ENCODE data around the gene ITPRIPL1. TPM values are rescaled to one million over a fixed set of nuclear protein-coding genes. Genes with fewer than 3 reads are reported as not detected.

The ITPRIPL1 gene
- total and polyA plus RNA-seq, 2 of the 8 experiments (the other 6 are each of a cell fraction or from before 2014, with no cell fraction given), result 10.6 to 16.1 TPM

DNA sequence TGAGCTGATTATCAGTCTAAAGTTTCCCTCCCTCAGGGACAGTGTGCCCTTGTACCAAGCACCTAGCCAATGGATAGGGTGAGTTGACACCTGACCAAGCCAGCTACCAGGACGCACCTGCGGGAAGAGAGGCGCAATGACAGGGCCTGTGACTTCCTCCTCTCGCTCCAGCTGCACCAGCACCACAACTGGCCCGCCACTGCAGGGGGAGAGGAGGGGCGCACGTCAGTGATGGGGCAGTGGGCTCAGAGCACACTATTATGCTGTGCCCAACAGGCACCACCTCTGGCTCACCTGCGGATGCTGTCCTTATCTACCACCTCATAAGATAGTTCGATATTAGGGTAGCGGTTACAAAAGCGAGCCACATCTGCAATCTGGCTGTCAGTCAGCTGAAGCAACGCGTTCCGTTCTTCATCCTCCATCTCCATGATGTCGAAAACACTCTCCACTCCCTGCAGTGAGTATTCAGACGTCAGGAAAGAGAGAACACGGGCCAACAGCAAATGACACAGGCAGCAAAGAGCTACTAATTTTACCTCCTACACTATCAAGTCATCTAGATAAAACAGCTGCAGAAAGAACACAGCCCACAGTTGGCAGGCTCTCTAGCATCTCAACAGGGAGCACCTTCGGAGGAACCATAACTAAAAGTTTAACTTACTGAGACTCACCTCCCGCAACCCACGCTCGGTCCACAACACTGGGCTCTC is 48.2 kb upstream of the ITPRIPL1 start:
- peaks cover 38 to 72% (median 64%) of the 10 kb centered on the region in 4 experiments for H3K36me3 ChIP-seq (ENCODE audit: control insufficient read depth in 2 of 4, insufficient read depth in 4 of 4, low read length in 3 of 4)
- CTCF ChIA-PET (ENCODE audit: partially characterized antibody), result interaction anchor here (1.0 to 1.5 kb wide), 3 partner anchors 10 to 23 kb away, joined by 3 to 6 read pairs (median 3); no protein-coding TSS in a partner anchor

More for the DNA sequence above, 48.2 kb upstream of the ITPRIPL1 start:
- Histone ChIP-seq H3K18ac (ENCODE audit: extremely low read depth, low read length) (no peak overlapping the region), H2BK5ac (ENCODE audit: low read depth, low read length) (no peak overlapping the region), H2BK20ac (ENCODE audit: low read length) (no peak overlapping the region), H3K9ac (replicated peaks in 1 of 4; ENCODE audit: extremely low read depth in 1 of 4, low read depth in 3 of 4, low read length in 3 of 4) (no peak overlapping the region), H3K4me3 (ENCODE audit: extremely low read depth in 1 of 4, insufficient read depth in 2 of 4, low read depth in 3 of 4, low read length in 4 of 4) (no peak overlapping the region), H2BK15ac (ENCODE audit: low read length) (no peak overlapping the region), H3K4me1 (replicated peaks in 1 of 4; ENCODE audit: control insufficient read depth in 3 of 4, insufficient read depth in 4 of 4, low read length in 3 of 4) (no peaks in the 10 kb centered on the region), H3K27ac (ENCODE audit: low read depth, low read length) (no peak overlapping the region), H3K79me1 (ENCODE audit: low read depth, low read length) (no peaks in the 10 kb centered on the region), H2AFZ (ENCODE audit: low read length) (no peak overlapping the region), H3K9me3 (ENCODE audit: insufficient read depth in 2 of 2, low read depth in 1 of 2, low read length in 1 of 2) (no peaks in the 10 kb centered on the region), H3K79me2 (ENCODE audit: control insufficient read depth in 1 of 2, insufficient read depth in 2 of 2, low read length in 2 of 2) (no peaks in the 10 kb centered on the region), H3K4ac (replicated peaks; ENCODE audit: insufficient read length, low read depth, low read length) (no peak overlapping the region), H4K20me1 (replicated peaks in 1 of 2; ENCODE audit: control insufficient read depth in 1 of 2, insufficient read depth in 2 of 2, low read length in 2 of 2) (peaks cover 0 to 18% of the 10 kb centered on the region in 2 experiments), H2BK12ac (ENCODE audit: low read depth, low read length) (no peak overlapping the region), H4K8ac (ENCODE audit: extremely low read depth, insufficient read depth, low read length) (no peak overlapping the region), H4K5ac (ENCODE audit: insufficient read length, low read depth, low read length) (no peak overlapping the region), H3K23ac (ENCODE audit: insufficient read length) (no peak overlapping the region), H3K27me3 (replicated peaks in 1 of 4; ENCODE audit: control insufficient read depth in 3 of 4, extremely low read depth in 1 of 4, insufficient read depth in 3 of 4, low read length in 3 of 4) (no peaks in the 10 kb centered on the region; a peak in 1 of 7 replicates), H3K56ac (replicated peaks; ENCODE audit: insufficient read length, low read depth, low read length) (no peak overlapping the region), H3K14ac (ENCODE audit: insufficient read length) (no peak overlapping the region), H4K91ac (replicated peaks; ENCODE audit: insufficient read length, low read length) (no peak overlapping the region), H2AK5ac (ENCODE audit: low read depth, low read length) (no peak overlapping the region), H3K4me2 (ENCODE audit: insufficient read depth in 1 of 2, low read depth in 2 of 2, low read length in 2 of 2) (no peak overlapping the region), H3K23me2 (ENCODE audit: low read depth, low read length) (no peaks in the 10 kb centered on the region), H2BK120ac (replicated peaks; ENCODE audit: low read depth, low read length) (no peak overlapping the region)
- TF ChIP-seq EZH2 (IDR thresholded peaks at IDR 0.05; ENCODE audit: low read depth, low read length, severe bottlenecking), result no peak
- DNase-seq (ENCODE audit: low read depth in 1 of 2, low spot score in 2 of 2) (no peak), FAIRE-seq (no peak)
- POLR2A ChIA-PET (ENCODE audit: partially characterized antibody), result interaction anchor here (0.6 to 1.7 kb wide), 8 partner anchors 10 to 1154 kb away, joined by 3 to 5 read pairs (median 3); partner anchors contain the start of gene SNRNP200
- WGBS, 2 experiments (ENCODE audit: extremely low coverage in 1 of 2, insufficient coverage in 1 of 2, insufficient read length in 1 of 2, insufficient replicate concordance in 2 of 2, low coverage in 1 of 2, low lambda C conversion rate in 2 of 2, missing lambda C conversion rate in 1 of 2), result 91% methylated on average over 19 of the region's 21 CpGs; no CpG with 5 or more reads in 1 of the 2 experiments

Data from H1 (cell line).